Transverse colon (tissue), 4 donors: ENCODE data around the gene RFPL3. TPM values are rescaled to one million over a fixed set of nuclear protein-coding genes. Genes with fewer than 3 reads are reported as not detected.

ENCODE experiments used
- DNase-seq: peaks from one replicate; pipeline ENCODE4 v3.0.0-alpha.2; 2019
- H3K27ac ChIP-seq, 4 donors: fragments of 200-600 bp; sonication (generic); 2 replicates each; pipeline ENCODE4 v1.5.1; 2016 to 2018; ENCODE audit warnings: inconsistent platforms in 4 of 4
- H3K27me3 ChIP-seq: fragments of 200-600 bp; sonication (generic); 2 replicates; pipeline ENCODE4 v1.5.1; 2017; ENCODE audit warnings: inconsistent platforms
- H3K36me3 ChIP-seq, 4 donors: fragments of 200-600 bp; sonication (generic); 2 replicates each; pipeline ENCODE4 v1.5.1; 2017 to 2019; ENCODE audit warnings: inconsistent platforms in 4 of 4
- H3K4me1 ChIP-seq, 4 donors: fragments of 200-600 bp; sonication (generic); 2 replicates each; pipeline ENCODE4 v1.5.1; 2017 to 2020; ENCODE audit warnings: inconsistent platforms in 4 of 4
- H3K4me3 ChIP-seq, 4 donors: fragments of 200-600 bp; sonication (generic); 1 replicate in 1 of 4; 2 replicates in 3 of 4; pipeline versions ENCODE4 v1.5.1 to v1.6.1; 2017 to 2019; ENCODE audit warnings: inconsistent platforms in 4 of 4
- H3K9me3 ChIP-seq, 2 donors: fragments of 200-600 bp; sonication (generic); 2 replicates each; pipeline ENCODE4 v1.5.1; 2017 to 2019; ENCODE audit warnings: inconsistent platforms in 2 of 2
- CTCF ChIP-seq, 5 experiments: fragments of 200-600 bp in 3 of 5; fragments of 450-650 bp in 2 of 5; sonication (generic) in 3 of 5; IDR thresholded peaks; 1 replicate in 2 of 5; 2 replicates in 3 of 5; pipeline ENCODE4 v1.5.1; 2016 to 2017; ENCODE audit warnings: antibody characterized with exemption in 5 of 5, inconsistent platforms in 3 of 5, mild to moderate bottlenecking in 2 of 5, moderate library complexity in 1 of 5
- EP300 ChIP-seq: sonication (generic); formaldehyde crosslinking; IDR thresholded peaks from one replicate; pipeline ENCODE4 v1.6.1; 2017; ENCODE audit warnings: antibody characterized with exemption, low read depth
- POLR2A ChIP-seq: fragments of 450-650 bp; IDR thresholded peaks from one replicate; pipeline ENCODE4 v1.6.1; 2016; ENCODE audit warnings: antibody characterized with exemption, mild to moderate bottlenecking, moderate library complexity
- POLR2AphosphoS5 ChIP-seq, 3 donors: sonication (generic); formaldehyde crosslinking; IDR thresholded peaks; one replicate each; pipeline ENCODE4 v1.6.1; 2016; ENCODE audit warnings: antibody characterized with exemption in 3 of 3
- WGBS, 2 donors: methylation state at CpG; one replicate each; pipeline ENCODE4 v1.1.5; 2018; ENCODE audit warnings: low coverage in 1 of 2; 5-methylcytosine and 5-hydroxymethylcytosine counted together
- in situ Hi-C, 4 donors: fragments of 200-750 bp; cut with MboI; loops; one replicate each; pipeline versions ENCODE4 v1.15.0 to v1.15.1; 2017; ENCODE audit warnings: low sequenced_read_pairs in 3 of 4, low pct_ligation_motif_present in 1 of 4, low pct_unique_long_range_greater_than_20kb in 1 of 4
- intact Hi-C: fragments of 100-400 bp; cut with DNase I; formaldehyde crosslinking; loops from one replicate; pipeline ENCODE4 v1.15.1; 2023; ENCODE audit warnings: low total_unique reads
- total RNA-seq, 4 donors: library from RNA; depleted of rRNA; stranded (reverse); fragments of >200 nt; gene quantifications; one replicate each; pipeline ENCODE4 v1.1.0, GENCODE V29; 2016

RFPL3 gene
- total RNA-seq, 4 donors from 2014 or later, result not detected

GRCh38 chr22:32311551-32312071, 46.1 kb upstream of the RFPL3 start:
- intact Hi-C loops (no loop called here), in situ Hi-C loops (no loop called here)
- H3K27ac ChIP-seq, result no peak overlapping the region
- H3K4me1 ChIP-seq, result no peaks in the 10 kb centered on the region
- H3K27me3 ChIP-seq, result no peaks in the 10 kb centered on the region
- H3K9me3 ChIP-seq, result no peaks in the 10 kb centered on the region
- 67% methylated on average over 11 of the region's 11 CpGs; no CpG with 5 or more reads in 1 of the 2 donors for WGBS, 2 donors
- TF ChIP-seq CTCF (IDR thresholded peaks at IDR 0.05) (no peak), POLR2AphosphoS5 (IDR thresholded peaks at IDR 0.05) (no peak), EP300 (no peak), POLR2A (no peak)
- no peak for DNase-seq
- H3K36me3 ChIP-seq, result no peaks in the 10 kb centered on the region
- H3K4me3 ChIP-seq, result no peak overlapping the region

GRCh38 chr22:32312748-32313147, 44.9 kb upstream of the RFPL3 start:
- Histone ChIP-seq H3K9me3 (no peaks in the 10 kb centered on the region), H3K27me3 (no peaks in the 10 kb centered on the region), H3K36me3 (no peaks in the 10 kb centered on the region), H3K27ac (no peak overlapping the region), H3K4me1 (no peaks in the 10 kb centered on the region), H3K4me3 (no peak overlapping the region)
- WGBS, 2 donors, result 79 to 87% methylated on average over 3 to 4 of the region's 4 CpGs
- intact Hi-C loops (no loop called here), in situ Hi-C loops (no loop called here)
- TF ChIP-seq EP300, result no peak
- TF ChIP-seq POLR2A, result no peak
- no peak for TF ChIP-seq POLR2AphosphoS5 (IDR thresholded peaks at IDR 0.05)
- TF ChIP-seq CTCF (IDR thresholded peaks at IDR 0.05), result no peak
- DNase-seq, result no peak

- Histone ChIP-seq H3K27ac (no peak overlapping the region), H3K27me3 (no peaks in the 10 kb centered on the region), H3K9me3 (no peaks in the 10 kb centered on the region), H3K4me1 (no peaks in the 10 kb centered on the region), H3K36me3 (no peaks in the 10 kb centered on the region), H3K4me3 (no peak overlapping the region)
- intact Hi-C loops (no loop called here), in situ Hi-C loops (no loop called here)
- TF ChIP-seq EP300, result no peak
- TF ChIP-seq CTCF (IDR thresholded peaks at IDR 0.05), result no peak
- no peak for TF ChIP-seq POLR2A
- no peak for TF ChIP-seq POLR2AphosphoS5 (IDR thresholded peaks at IDR 0.05)
- no peak for DNase-seq
Observed at GRCh38 chr22:32313532-32313931, 44.1 kb upstream of the RFPL3 start.

GRCh38 chr22:32317524-32317923, 40.1 kb upstream of the RFPL3 start:
- in situ Hi-C loops, result no loop called here
- WGBS, 2 donors, result 0% methylated on average over 1 of the region's 1 CpG; no CpG with 5 or more reads in 1 of the 2 donors

More at GRCh38 chr22:32317524-32317923, 40.1 kb upstream of the RFPL3 start:
- no peak overlapping the region for H3K27ac ChIP-seq
- TF ChIP-seq POLR2AphosphoS5 (IDR thresholded peaks at IDR 0.05) (no peak), POLR2A (no peak), CTCF (IDR thresholded peaks at IDR 0.05) (no peak), EP300 (no peak)
- no peak overlapping the region for H3K4me3 ChIP-seq
- no peaks in the 10 kb centered on the region for H3K27me3 ChIP-seq
- no peak for DNase-seq
- intact Hi-C loops, result no loop called here
- no peaks in the 10 kb centered on the region for H3K36me3 ChIP-seq
- H3K4me1 ChIP-seq, result no peaks in the 10 kb centered on the region
- H3K9me3 ChIP-seq, result no peaks in the 10 kb centered on the region
